ENCODE data around the gene COL4A2. TPM values are rescaled to one million over a fixed set of nuclear protein-coding genes. Genes with fewer than 3 reads are reported as not detected.

Gene COL4A2
- polyA plus RNA-seq, 2 of the 4 experiments (the other 2 are of a cell fraction) = 46.9 to 119 TPM

GRCh38 chr13:110442930-110443621, 136.0 kb downstream of the COL4A2 start:
- DNase-seq (ENCODE audit: low read depth in 1 of 2, low spot score in 1 of 2) (no peak), ATAC-seq (peak in 1 of 2 experiments; percentile 31; a peak in 2 of 6 replicates), FAIRE-seq (no peak)
- 54% methylated on average over 10 of the region's 10 CpGs for WGBS (ENCODE audit: missing lambda C conversion rate)
- no peak overlapping the region for H3K4me3 ChIP-seq
- peaks cover 19% of the 10 kb centered on the region for H3K4me1 ChIP-seq
- TF ChIP-seq ESRRA (IDR thresholded peaks at IDR 0.05; ENCODE audit: borderline replicate concordance, low read length) (no peak), RNF2 (IDR thresholded peaks at IDR 0.05; ENCODE audit: borderline replicate concordance, low read depth) (no peak), BCL3 (IDR thresholded peaks at IDR 0.05) (no peak), CTCF (IDR thresholded peaks at IDR 0.05) (no peak), EP300 (IDR thresholded peaks at IDR 0.05) (no peak), MAFK (IDR thresholded peaks at IDR 0.05; ENCODE audit: partially characterized antibody) (no peak), MAX (IDR thresholded peaks at IDR 0.05) (no peak), BHLHE40 (IDR thresholded peaks at IDR 0.05; ENCODE audit: low read depth, low read length) (no peak), NR3C1 (IDR thresholded peaks at IDR 0.05) (no peak), E2F6 (IDR thresholded peaks at IDR 0.05; ENCODE audit: borderline replicate concordance, low read depth) (no peak), FOSL2 (IDR thresholded peaks at IDR 0.05) (no peak), FOSL2 (CRISPR knock-in tag; IDR thresholded peaks at IDR 0.05) (peak; percentile 35), RFX5 (IDR thresholded peaks at IDR 0.05) (no peak), MAZ (IDR thresholded peaks at IDR 0.05; ENCODE audit: borderline replicate concordance, low read depth, low read length) (no peak), SMC3 (IDR thresholded peaks at IDR 0.05) (no peak), HMGXB4 (CRISPR knock-in tag; IDR thresholded peaks at IDR 0.05; ENCODE audit: borderline replicate concordance) (no peak), CEBPB (IDR thresholded peaks at IDR 0.05) (peak; percentile 29 to 52; a peak in 2 of 4 replicates), ZFP36 (IDR thresholded peaks at IDR 0.05; ENCODE audit: borderline replicate concordance, partially characterized antibody) (no peak), EHMT2 (IDR thresholded peaks at IDR 0.05; ENCODE audit: low read depth) (no peak), JUNB (IDR thresholded peaks at IDR 0.05) (peak; percentile 18; the same call in 1 of the 2 replicates), POLR2AphosphoS2 (conservative IDR thresholded peaks at IDR 0.05; ENCODE audit: low read length) (no peak), PHF8 (IDR thresholded peaks at IDR 0.05; ENCODE audit: borderline replicate concordance, low read depth) (no peak), GATA3 (IDR thresholded peaks at IDR 0.05; ENCODE audit: borderline replicate concordance) (no peak), REST (IDR thresholded peaks at IDR 0.05) (no peak), HOXB13 (CRISPR knock-in tag; IDR thresholded peaks at IDR 0.05; ENCODE audit: low read depth) (no peak)
- ChIA-PET CTCF (interaction anchor here (1.1 to 1.3 kb wide), 2 partner anchors 12 to 15 kb away, joined by 3 to 5 read pairs; no protein-coding TSS in a partner anchor), POLR2A (no interaction called here)
- H3K9me3 ChIP-seq = no peaks in the 10 kb centered on the region
- H3K4me2 ChIP-seq = peak overlapping the region; percentile 24; the same call in 1 of the 3 replicates
- H3K27ac ChIP-seq = peak overlapping the region in 1 of 2 experiments; percentile 73; a peak in 3 of 6 replicates
